Measurements from ENCODE around the gene DPP8.

- TF ChIP-seq FOS (IDR thresholded peaks at IDR 0.05; ENCODE audit: borderline replicate concordance, insufficient read depth, low read length) = no peak
- no peak for TF ChIP-seq GATA2 (IDR thresholded peaks at IDR 0.05; ENCODE audit: insufficient read depth, insufficient read length, low read depth, low read length)
Measured at GRCh38 chr15:65550681-65551098, 33.2 kb upstream of the DPP8 start.

Measured in endothelial cell of umbilical vein (primary cell).